ENCODE data around the gene EPHA7.

- TF ChIP-seq CSRNP3 (CRISPR knock-in tag; IDR thresholded peaks at IDR 0.05) (no peak), PATZ1 (CRISPR knock-in tag; IDR thresholded peaks at IDR 0.05; ENCODE audit: borderline replicate concordance) (no peak), ZFP3 (CRISPR knock-in tag; IDR thresholded peaks at IDR 0.05) (no peak), RARB (CRISPR knock-in tag; IDR thresholded peaks at IDR 0.05) (no peak), CREB5 (CRISPR knock-in tag; IDR thresholded peaks at IDR 0.05; ENCODE audit: low read depth) (no peak), ZNF8 (CRISPR knock-in tag; IDR thresholded peaks at IDR 0.05) (no peak), CSDC2 (CRISPR knock-in tag; IDR thresholded peaks at IDR 0.05) (no peak), ZC3H10 (CRISPR knock-in tag; IDR thresholded peaks at IDR 0.05) (no peak), TOX (CRISPR knock-in tag; IDR thresholded peaks at IDR 0.05; ENCODE audit: borderline replicate concordance) (no peak), PPARA (CRISPR knock-in tag; IDR thresholded peaks at IDR 0.05; ENCODE audit: borderline replicate concordance) (no peak), ZNF565 (CRISPR knock-in tag; conservative IDR thresholded peaks at IDR 0.05; ENCODE audit: low read depth) (no peak)
These were observed 43.3 kb downstream of the EPHA7 start for GRCh38 chr6:93376026-93376540.
